ENCODE results near the gene FRMD4A. TPM values are rescaled to one million over a fixed set of nuclear protein-coding genes. Genes with fewer than 3 reads are reported as not detected.

The FRMD4A gene
- total RNA-seq, 2 donors from 2014 or later: 22.3 to 22.4 TPM

DNA sequence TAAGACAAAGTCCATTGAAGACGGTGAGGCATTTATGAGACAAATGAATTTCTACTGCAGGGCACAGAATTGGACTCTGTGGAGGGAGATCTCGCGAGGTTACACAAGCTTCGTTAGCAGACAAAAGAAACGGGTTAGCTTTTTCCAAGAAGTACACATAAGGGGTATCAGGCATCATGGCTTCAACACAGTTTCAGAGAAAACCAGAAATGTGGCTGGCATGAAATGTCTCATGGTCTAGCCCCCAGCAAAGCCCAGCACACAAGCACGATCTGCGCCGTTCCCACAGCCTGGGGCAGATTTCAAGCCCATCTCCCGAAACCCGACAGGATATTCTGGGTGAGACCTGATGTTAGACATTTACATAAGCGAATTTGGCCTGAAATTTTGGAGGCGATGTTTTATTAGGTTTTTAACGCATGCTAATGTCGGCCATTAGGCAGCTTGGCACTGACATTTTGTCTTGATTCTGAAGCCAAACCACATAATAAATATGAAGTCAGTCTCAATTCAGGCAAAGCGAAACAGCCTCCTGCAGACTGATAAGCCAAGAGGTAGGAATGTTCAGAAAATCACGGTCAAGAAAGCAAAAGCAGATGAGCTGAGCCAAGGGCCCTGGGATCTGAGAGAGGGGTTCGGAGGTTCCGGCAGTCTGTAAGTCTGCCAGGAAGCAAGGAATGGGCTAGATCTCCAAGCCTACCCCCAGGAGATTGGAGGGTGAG is 503.5 kb downstream of the FRMD4A start:
- Mint-ChIP-seq H3K27ac (no peak overlapping the region), H3K4me3 (no peak overlapping the region), H3K36me3 (ENCODE audit: low read depth) (no peaks in the 10 kb centered on the region), H3K4me1 (peaks cover 8% of the 10 kb centered on the region), H3K27me3 (ENCODE audit: insufficient read depth) (no peaks in the 10 kb centered on the region), H3K9me3 (no peaks in the 10 kb centered on the region)
- no peaks in the 10 kb centered on the region for H3K36me3 ChIP-seq (ENCODE audit: control insufficient read depth, insufficient read depth, low read length)
- H3K9me3 ChIP-seq (ENCODE audit: control insufficient read depth, low read length): no peaks in the 10 kb centered on the region
- no peak overlapping the region for H3K9ac ChIP-seq (ENCODE audit: extremely low read depth, low read length, poor library complexity, severe bottlenecking)
- H3K27ac ChIP-seq (ENCODE audit: low read depth, low read length): peak overlapping the region; percentile 74
- no peaks in the 10 kb centered on the region for H3K27me3 ChIP-seq (ENCODE audit: control insufficient read depth, insufficient read depth, low read length, poor library complexity, severe bottlenecking)
- TF ChIP-seq, protein P1, sequence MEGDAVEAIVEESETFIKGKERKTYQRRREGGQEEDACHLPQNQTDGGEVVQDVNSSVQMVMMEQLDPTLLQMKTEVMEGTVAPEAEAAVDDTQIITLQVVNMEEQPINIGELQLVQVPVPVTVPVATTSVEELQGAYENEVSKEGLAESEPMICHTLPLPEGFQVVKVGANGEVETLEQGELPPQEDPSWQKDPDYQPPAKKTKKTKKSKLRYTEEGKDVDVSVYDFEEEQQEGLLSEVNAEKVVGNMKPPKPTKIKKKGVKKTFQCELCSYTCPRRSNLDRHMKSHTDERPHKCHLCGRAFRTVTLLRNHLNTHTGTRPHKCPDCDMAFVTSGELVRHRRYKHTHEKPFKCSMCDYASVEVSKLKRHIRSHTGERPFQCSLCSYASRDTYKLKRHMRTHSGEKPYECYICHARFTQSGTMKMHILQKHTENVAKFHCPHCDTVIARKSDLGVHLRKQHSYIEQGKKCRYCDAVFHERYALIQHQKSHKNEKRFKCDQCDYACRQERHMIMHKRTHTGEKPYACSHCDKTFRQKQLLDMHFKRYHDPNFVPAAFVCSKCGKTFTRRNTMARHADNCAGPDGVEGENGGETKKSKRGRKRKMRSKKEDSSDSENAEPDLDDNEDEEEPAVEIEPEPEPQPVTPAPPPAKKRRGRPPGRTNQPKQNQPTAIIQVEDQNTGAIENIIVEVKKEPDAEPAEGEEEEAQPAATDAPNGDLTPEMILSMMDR (conservative IDR thresholded peaks at IDR 0.05): no peak
- no peaks in the 10 kb centered on the region for H3K4me1 ChIP-seq (ENCODE audit: control insufficient read depth, insufficient read depth, low read length)
- DNase-seq: no peak
- no peak overlapping the region for H3K4me3 ChIP-seq (ENCODE audit: low read length)
- 84 to 86% methylated on average over 15 to 18 of the region's 18 CpGs for WGBS, 2 experiments (ENCODE audit: insufficient coverage in 1 of 2, insufficient read length in 1 of 2)

DNA sequence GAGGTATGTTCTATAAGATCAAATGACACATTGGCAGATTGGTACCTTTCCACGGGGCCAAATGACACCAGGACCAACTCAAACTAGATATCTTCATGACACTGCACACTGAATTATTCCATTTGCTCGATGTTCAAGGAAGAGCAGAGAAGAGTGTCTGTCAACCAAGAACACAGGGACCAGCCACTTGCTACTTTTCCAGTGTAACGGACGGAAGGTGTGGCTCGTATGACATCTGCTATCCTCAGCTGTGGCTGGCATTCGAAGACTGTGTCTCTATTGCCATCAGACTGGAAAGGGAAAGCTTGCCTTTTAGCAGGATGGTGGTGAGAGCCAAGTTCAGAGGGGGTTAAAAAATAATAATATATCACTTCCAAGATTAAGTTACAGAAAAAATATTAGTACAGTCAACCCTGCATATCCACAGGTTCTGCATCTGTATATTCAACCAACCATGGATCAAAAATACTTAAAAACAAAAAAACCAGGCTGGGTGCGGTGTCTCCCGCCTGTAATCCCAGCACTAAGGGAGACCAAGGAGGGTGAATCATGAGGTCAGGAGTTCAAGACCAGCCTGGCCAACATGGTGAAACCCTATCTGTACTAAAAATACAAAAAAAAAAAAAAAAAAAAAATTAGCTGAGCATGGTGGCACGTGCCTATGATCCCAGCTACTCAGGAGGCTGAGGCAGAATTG is 506.9 kb downstream of the FRMD4A start:
- Histone ChIP-seq H3K9ac (ENCODE audit: extremely low read depth, low read length, poor library complexity, severe bottlenecking) (no peak overlapping the region), H3K27ac (ENCODE audit: low read depth, low read length) (peak overlapping the region; percentile 95), H3K36me3 (ENCODE audit: control insufficient read depth, insufficient read depth, low read length) (no peaks in the 10 kb centered on the region), H3K4me1 (ENCODE audit: control insufficient read depth, insufficient read depth, low read length) (no peaks in the 10 kb centered on the region), H3K4me3 (ENCODE audit: low read length) (no peak overlapping the region), H3K9me3 (ENCODE audit: control insufficient read depth, low read length) (no peaks in the 10 kb centered on the region), H3K27me3 (ENCODE audit: control insufficient read depth, insufficient read depth, low read length, poor library complexity, severe bottlenecking) (no peaks in the 10 kb centered on the region)
- TF ChIP-seq, protein P1 (conservative IDR thresholded peaks at IDR 0.05): no peak
- 93 to 94% methylated on average over 3 to 9 of the region's 9 CpGs for WGBS, 2 experiments (ENCODE audit: insufficient coverage in 1 of 2, insufficient read length in 1 of 2)
- H3K36me3 Mint-ChIP-seq (ENCODE audit: low read depth): no peaks in the 10 kb centered on the region
- DNase-seq: no peak
- H3K4me3 Mint-ChIP-seq: no peak overlapping the region
- H3K27ac Mint-ChIP-seq: no peak overlapping the region
- H3K9me3 Mint-ChIP-seq: no peaks in the 10 kb centered on the region
- H3K4me1 Mint-ChIP-seq: no peaks in the 10 kb centered on the region
- H3K27me3 Mint-ChIP-seq (ENCODE audit: insufficient read depth): no peaks in the 10 kb centered on the region

DNA sequence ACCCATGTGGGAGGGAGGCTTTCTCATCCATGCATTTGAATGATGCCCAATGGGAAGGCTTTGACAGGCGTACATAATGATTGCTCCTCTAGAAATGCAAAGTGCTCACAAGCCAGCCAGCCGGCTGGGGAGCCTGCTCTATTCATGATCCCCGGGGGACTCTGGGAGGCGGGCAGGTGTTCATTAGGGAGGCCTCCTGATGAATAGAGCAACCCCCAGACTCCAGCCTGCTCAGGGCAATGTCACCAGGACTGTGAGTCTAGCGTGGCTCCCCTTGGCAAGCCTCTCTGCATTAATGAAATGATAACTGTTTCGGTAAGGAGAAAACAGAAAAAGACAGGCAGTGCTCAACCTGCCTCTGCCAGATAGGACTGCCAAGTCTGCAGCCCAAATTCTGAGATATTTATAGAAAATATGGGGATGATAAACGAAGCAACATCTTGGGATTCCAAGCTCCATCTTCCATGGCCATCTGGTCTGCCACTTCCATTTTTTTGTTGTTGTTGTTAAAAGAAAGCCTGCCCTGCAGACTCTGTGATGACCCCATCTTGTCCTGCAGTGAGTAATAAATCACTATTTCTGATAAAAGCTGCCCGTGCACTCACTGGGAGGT is 507.5 kb downstream of the FRMD4A start:
- TF ChIP-seq, protein P1 (conservative IDR thresholded peaks at IDR 0.05): no peak
- Histone ChIP-seq H3K9me3 (ENCODE audit: control insufficient read depth, low read length) (no peaks in the 10 kb centered on the region), H3K9ac (ENCODE audit: extremely low read depth, low read length, poor library complexity, severe bottlenecking) (no peak overlapping the region), H3K36me3 (ENCODE audit: control insufficient read depth, insufficient read depth, low read length) (no peaks in the 10 kb centered on the region), H3K4me1 (ENCODE audit: control insufficient read depth, insufficient read depth, low read length) (no peaks in the 10 kb centered on the region), H3K4me3 (ENCODE audit: low read length) (no peak overlapping the region), H3K27ac (ENCODE audit: low read depth, low read length) (peak overlapping the region; percentile 95), H3K27me3 (ENCODE audit: control insufficient read depth, insufficient read depth, low read length, poor library complexity, severe bottlenecking) (no peaks in the 10 kb centered on the region)
- Mint-ChIP-seq H3K27me3 (ENCODE audit: insufficient read depth) (no peaks in the 10 kb centered on the region), H3K27ac (no peak overlapping the region), H3K4me3 (no peak overlapping the region), H3K4me1 (no peaks in the 10 kb centered on the region), H3K9me3 (peaks cover 2% of the 10 kb centered on the region), H3K36me3 (ENCODE audit: low read depth) (no peaks in the 10 kb centered on the region)
- peak; percentile 61 for DNase-seq
- WGBS, 2 experiments (ENCODE audit: insufficient coverage in 1 of 2, insufficient read length in 1 of 2): 41 to 63% methylated on average over 7 to 8 of the region's 8 CpGs

Measured in endodermal cell (in vitro differentiated cells).